AG10803 (cell line): ENCODE results near the gene STPG4.
"Not testable (repeated sequence)": the region's sequence is repeated elsewhere in the genome, so short reads cannot be mapped to it uniquely, and the experiment has no call there.

Experiments used
- DNase-seq: peaks from one replicate; pipeline ENCODE4 v3.0.0; 2010; ENCODE audit warnings: low read depth
- H3K4me3 ChIP-seq: 2 replicates; pipeline ENCODE4 v1.5.1; 2011; ENCODE audit warnings: mild to moderate bottlenecking, low read length, control low read depth
- CTCF ChIP-seq: conservative IDR thresholded peaks from 2 replicates; pipeline ENCODE4 v1.5.1; 2011; ENCODE audit warnings: mild to moderate bottlenecking, low read length, control low read depth, inconsistent platforms

STPG4 gene

GRCh38 chr2:47109007-47109375, 46.1 kb downstream of the STPG4 start:
- H3K4me3 ChIP-seq: no peak overlapping the region
- no peak for TF ChIP-seq CTCF
- peak; percentile 31 for DNase-seq

DNA sequence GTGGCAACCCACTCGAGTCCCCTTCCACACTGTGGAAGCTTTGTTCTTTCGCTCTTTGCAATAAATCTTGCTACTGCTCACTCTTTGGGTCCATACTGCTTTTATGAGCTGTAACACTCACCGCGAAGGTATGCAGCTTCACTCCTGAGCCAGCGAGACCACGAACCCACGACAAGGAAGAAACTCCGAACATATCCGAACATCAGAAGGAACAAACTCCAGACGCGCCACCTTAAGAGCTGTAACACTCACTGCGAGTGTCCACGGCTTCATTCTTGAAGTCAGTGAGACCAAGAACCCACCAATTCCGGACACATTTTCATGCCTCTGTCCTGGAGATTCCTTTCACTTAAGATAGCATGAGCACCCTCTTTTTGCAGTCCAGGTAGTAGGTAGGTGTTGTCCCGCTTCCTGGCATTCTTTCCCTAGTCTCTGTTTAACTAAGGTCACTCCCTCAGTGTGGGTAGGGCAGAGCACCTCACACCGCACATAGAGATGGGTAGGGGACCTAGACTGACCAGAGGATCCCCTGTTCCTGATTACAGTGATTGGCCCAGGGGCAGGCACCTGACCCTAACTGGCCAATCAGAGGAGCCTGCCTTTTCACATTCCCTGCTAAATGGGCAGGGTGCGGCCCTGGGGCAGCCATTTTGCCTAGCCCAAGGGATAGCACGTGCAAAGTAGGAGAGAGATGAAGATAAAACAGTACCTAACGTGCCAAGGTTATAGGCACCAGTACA, 46.7 kb downstream of the STPG4 start:
- not testable (repeated sequence) for H3K4me3 ChIP-seq

GRCh38 chr2:47107201-47107600, 47.9 kb downstream of the STPG4 start:
- not testable (repeated sequence) for H3K4me3 ChIP-seq, DNase-seq

More for the DNA sequence above, 46.7 kb downstream of the STPG4 start:
- DNase-seq: not testable (repeated sequence)

DNA sequence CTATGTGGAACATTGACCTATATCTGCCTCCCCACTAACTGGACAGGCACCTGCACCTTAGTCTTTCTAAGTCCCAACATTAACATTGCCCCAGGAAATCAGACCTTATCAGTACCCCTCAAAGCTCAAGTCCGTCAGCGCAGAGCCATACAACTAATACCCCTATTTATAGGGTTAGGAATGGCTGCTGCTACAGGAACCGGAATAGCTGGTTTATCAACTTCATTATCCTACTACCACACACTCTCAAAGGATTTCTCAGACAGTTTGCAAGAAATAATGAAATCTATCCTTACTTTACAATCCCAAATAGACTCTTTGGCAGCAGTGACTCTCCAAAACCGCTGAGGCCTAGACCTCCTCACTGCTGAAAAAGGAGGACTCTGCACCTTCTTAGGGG, 48.9 kb downstream of the STPG4 start:
- H3K4me3 ChIP-seq, DNase-seq: not testable (repeated sequence)

DNA sequence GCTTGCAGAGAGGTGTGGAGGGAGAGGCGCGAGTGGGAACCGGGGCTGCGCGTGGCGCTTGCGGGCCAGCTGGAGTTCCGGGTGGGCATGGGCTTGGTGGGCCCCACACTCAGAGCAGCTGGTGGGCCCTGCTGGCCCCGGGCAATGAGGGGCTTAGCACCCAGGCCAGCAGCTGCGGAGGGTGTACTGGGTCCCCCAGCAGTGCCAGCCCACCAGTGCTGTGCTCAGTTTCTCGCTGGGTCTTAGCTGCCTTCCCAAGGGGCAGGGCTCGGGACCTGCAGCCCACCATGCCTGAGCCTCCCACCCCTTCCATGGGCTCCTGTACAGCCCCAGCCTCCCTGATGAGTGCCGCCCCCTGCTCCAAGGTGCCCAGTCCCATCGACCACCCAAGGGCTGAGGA, 55.4 kb downstream of the STPG4 start:
- not testable (repeated sequence) for H3K4me3 ChIP-seq, DNase-seq

GRCh38 chr2:47098953-47099352, 56.2 kb downstream of the STPG4 start:
- TF ChIP-seq CTCF: no peak
- no peak overlapping the region for H3K4me3 ChIP-seq
- DNase-seq: no peak

- no peak overlapping the region for H3K4me3 ChIP-seq
- DNase-seq: no peak
- TF ChIP-seq CTCF: no peak
Measured at GRCh38 chr2:47097563-47097962, 57.5 kb downstream of the STPG4 start.

DNA sequence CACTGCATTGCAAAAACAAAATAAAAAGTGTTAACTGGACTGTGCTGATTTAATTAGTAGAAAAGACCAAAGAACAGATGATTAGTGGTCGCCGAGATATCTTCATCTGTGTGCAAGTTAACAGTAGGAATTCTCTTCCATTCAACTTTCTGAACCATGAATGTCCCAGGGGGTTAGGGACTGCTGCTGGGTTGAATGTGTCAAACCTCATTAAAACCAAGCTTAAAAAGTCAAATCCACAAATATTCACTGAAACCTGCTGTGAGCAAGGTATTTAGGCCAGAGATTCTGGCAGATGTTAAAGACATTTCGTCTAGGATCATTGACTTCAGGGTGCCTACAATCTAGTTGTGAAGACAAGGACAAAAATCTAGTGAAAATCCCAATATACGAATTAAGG, 58.7 kb downstream of the STPG4 start:
- H3K4me3 ChIP-seq: no peak overlapping the region
- DNase-seq: no peak
- TF ChIP-seq CTCF: no peak

DNA sequence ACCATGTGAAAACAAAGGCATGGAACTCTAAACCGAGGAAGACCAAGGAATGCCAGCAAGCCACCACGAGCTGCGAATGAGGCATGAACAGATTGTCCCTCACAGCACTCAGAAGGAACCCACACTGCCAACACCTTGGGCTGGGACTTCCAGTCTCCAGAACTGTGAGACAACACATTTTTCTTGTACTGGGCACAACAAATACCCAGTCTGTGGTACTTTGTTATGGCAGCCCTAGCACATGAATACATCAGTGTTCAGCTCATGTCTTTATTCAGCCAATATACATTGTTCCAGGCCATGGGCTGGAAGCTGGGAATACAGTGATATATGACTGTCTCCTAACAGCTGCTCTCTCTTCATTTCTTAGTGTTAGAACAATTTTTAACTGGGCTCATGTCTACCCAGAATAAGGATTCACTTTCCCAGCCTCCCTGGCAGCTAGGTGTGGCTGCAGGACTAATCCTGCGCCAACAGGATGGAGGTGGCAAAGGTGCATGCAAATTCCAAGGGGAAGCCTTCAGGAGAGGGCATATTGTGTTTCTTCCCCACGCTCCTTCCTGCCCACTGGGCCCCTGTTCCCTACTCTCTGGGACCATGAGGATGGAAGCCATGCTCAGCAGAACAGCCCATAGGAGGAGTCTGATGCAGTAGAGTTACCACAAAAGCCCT, 59.6 kb downstream of the STPG4 start:
- no peak for TF ChIP-seq CTCF
- no peak for DNase-seq
- no peak overlapping the region for H3K4me3 ChIP-seq
